Activated CD4-positive, CD25-positive, alpha-beta regulatory T cell treated with anti-CD3 and anti-CD28 coated beads, Interleukin-2, amount 50 U/mL, for 72 hours (primary cell): Measurements from ENCODE around the gene PLGRKT.
"Not testable (repeated sequence)": the region's sequence is repeated elsewhere in the genome, so short reads cannot be mapped to it uniquely, and the experiment has no call there.

Source experiments
- DNase-seq: peaks from one replicate; pipeline ENCODE4 v3.0.0; 2021

PLGRKT gene

GRCh38 chr9:5450359-5451091, 12.8 kb upstream of the PLGRKT start, which contains the start of gene CD274:
TSS of gene CD274 (plus strand) at chr9:5450542. CDS start at chr9:5456114, 5,572 bp downstream.
- peak; percentile 83 for DNase-seq

GRCh38 chr9:5449521-5450358, 12.0 kb upstream of the PLGRKT start:
- DNase-seq: no peak

- DNase-seq: no peak
These were observed 11.0 kb upstream of the PLGRKT start for GRCh38 chr9:5448461-5449435.

- DNase-seq: no peak
These were observed 10.3 kb upstream of the PLGRKT start for GRCh38 chr9:5448016-5448415.

- DNase-seq: no peak
These were observed 9.6 kb upstream of the PLGRKT start for GRCh38 chr9:5447337-5447736.

- DNase-seq: no peak
These were observed 8.9 kb upstream of the PLGRKT start for GRCh38 chr9:5446451-5447236.

GRCh38 chr9:5445886-5446285, 8.2 kb upstream of the PLGRKT start:
- no peak for DNase-seq

- DNase-seq: not testable (repeated sequence)
These were observed 7.4 kb upstream of the PLGRKT start for GRCh38 chr9:5445096-5445495.

GRCh38 chr9:5443850-5444249, 6.1 kb upstream of the PLGRKT start:
- DNase-seq: no peak

- DNase-seq: no peak
These were observed 4.8 kb upstream of the PLGRKT start for GRCh38 chr9:5442400-5443011.

GRCh38 chr9:5441043-5441442, 3.3 kb upstream of the PLGRKT start:
- no peak for DNase-seq

GRCh38 chr9:5440426-5440825, 2.7 kb upstream of the PLGRKT start:
- no peak for DNase-seq

- DNase-seq: no peak
These were observed 807 bp upstream of the PLGRKT start for GRCh38 chr9:5438301-5439162.

- DNase-seq: no peak
These were observed 1.3 kb downstream of the PLGRKT start for GRCh38 chr9:5436441-5436840.

GRCh38 chr9:5435912-5436311, 1.8 kb downstream of the PLGRKT start:
- DNase-seq: no peak

- DNase-seq: not testable (repeated sequence)
These were observed 3.6 kb downstream of the PLGRKT start for GRCh38 chr9:5433841-5434810.

- DNase-seq: not testable (repeated sequence)
These were observed 4.4 kb downstream of the PLGRKT start for GRCh38 chr9:5433328-5433727.

- not testable (repeated sequence) for DNase-seq
These were observed 4.8 kb downstream of the PLGRKT start for GRCh38 chr9:5432890-5433289.

GRCh38 chr9:5430912-5431311, 6.8 kb downstream of the PLGRKT start:
- no peak for DNase-seq
